ENCODE data around the gene CTH.

Gene CTH

GRCh38 chr1:70383483-70383882, 27.6 kb upstream of the CTH start:
- Histone ChIP-seq H3K4me3 (ENCODE audit: low read length in 2 of 2) (no peak overlapping the region), H3K36me3 (ENCODE audit: control insufficient read depth in 2 of 2, insufficient read depth in 2 of 2, low read length in 2 of 2) (no peaks in the 10 kb centered on the region), H3K9me3 (ENCODE audit: control insufficient read depth in 2 of 2, low read length in 2 of 2) (no peaks in the 10 kb centered on the region), H3K27me3 (ENCODE audit: control insufficient read depth in 1 of 2, insufficient read depth in 2 of 2, low read length in 2 of 2) (no peaks in the 10 kb centered on the region), H3K27ac (ENCODE audit: low read length) (no peak overlapping the region), H3K9ac (ENCODE audit: low read length in 2 of 2) (no peak overlapping the region), H3K4me1 (ENCODE audit: control insufficient read depth, insufficient read depth, low read length) (no peaks in the 10 kb centered on the region)

GRCh38 chr1:70384542-70384941, 26.5 kb upstream of the CTH start:
- Histone ChIP-seq H3K4me1 (ENCODE audit: control insufficient read depth, insufficient read depth, low read length) (no peaks in the 10 kb centered on the region), H3K27me3 (ENCODE audit: control insufficient read depth in 1 of 2, insufficient read depth in 2 of 2, low read length in 2 of 2) (no peaks in the 10 kb centered on the region), H3K4me3 (ENCODE audit: low read length in 2 of 2) (no peak overlapping the region), H3K27ac (ENCODE audit: low read length) (no peak overlapping the region), H3K9me3 (ENCODE audit: control insufficient read depth in 2 of 2, low read length in 2 of 2) (no peaks in the 10 kb centered on the region), H3K9ac (ENCODE audit: low read length in 2 of 2) (no peak overlapping the region), H3K36me3 (ENCODE audit: control insufficient read depth in 2 of 2, insufficient read depth in 2 of 2, low read length in 2 of 2) (no peaks in the 10 kb centered on the region)

GRCh38 chr1:70385477-70385876, 25.6 kb upstream of the CTH start:
- no peak overlapping the region for H3K27ac ChIP-seq (ENCODE audit: low read length)

GRCh38 chr1:70386121-70386520, 24.9 kb upstream of the CTH start:
- H3K36me3 ChIP-seq (ENCODE audit: control insufficient read depth in 2 of 2, insufficient read depth in 2 of 2, low read length in 2 of 2) = no peaks in the 10 kb centered on the region
- H3K4me3 ChIP-seq (ENCODE audit: low read length in 2 of 2) = no peak overlapping the region
- H3K4me1 ChIP-seq (ENCODE audit: control insufficient read depth, insufficient read depth, low read length) = no peaks in the 10 kb centered on the region
- H3K27ac ChIP-seq (ENCODE audit: low read length) = no peak overlapping the region
- no peak overlapping the region for H3K9ac ChIP-seq (ENCODE audit: low read length in 2 of 2)
- H3K27me3 ChIP-seq (ENCODE audit: control insufficient read depth in 1 of 2, insufficient read depth in 2 of 2, low read length in 2 of 2) = no peaks in the 10 kb centered on the region
- H3K9me3 ChIP-seq (ENCODE audit: control insufficient read depth in 2 of 2, low read length in 2 of 2) = no peaks in the 10 kb centered on the region

More at GRCh38 chr1:70385477-70385876, 25.6 kb upstream of the CTH start:
- Histone ChIP-seq H3K27me3 (ENCODE audit: control insufficient read depth in 1 of 2, insufficient read depth in 2 of 2, low read length in 2 of 2) (no peaks in the 10 kb centered on the region), H3K9ac (ENCODE audit: low read length in 2 of 2) (no peak overlapping the region), H3K4me1 (ENCODE audit: control insufficient read depth, insufficient read depth, low read length) (no peaks in the 10 kb centered on the region), H3K36me3 (ENCODE audit: control insufficient read depth in 2 of 2, insufficient read depth in 2 of 2, low read length in 2 of 2) (no peaks in the 10 kb centered on the region), H3K9me3 (ENCODE audit: control insufficient read depth in 2 of 2, low read length in 2 of 2) (no peaks in the 10 kb centered on the region), H3K4me3 (ENCODE audit: low read length in 2 of 2) (no peak overlapping the region)

- H3K4me1 ChIP-seq (ENCODE audit: control insufficient read depth, insufficient read depth, low read length) = no peaks in the 10 kb centered on the region
- no peak overlapping the region for H3K4me3 ChIP-seq (ENCODE audit: low read length in 2 of 2)
- H3K9ac ChIP-seq (ENCODE audit: low read length in 2 of 2) = no peak overlapping the region
- no peaks in the 10 kb centered on the region for H3K9me3 ChIP-seq (ENCODE audit: control insufficient read depth in 2 of 2, low read length in 2 of 2)
- H3K27me3 ChIP-seq (ENCODE audit: control insufficient read depth in 1 of 2, insufficient read depth in 2 of 2, low read length in 2 of 2) = no peaks in the 10 kb centered on the region
- H3K27ac ChIP-seq (ENCODE audit: low read length) = no peak overlapping the region
- no peaks in the 10 kb centered on the region for H3K36me3 ChIP-seq (ENCODE audit: control insufficient read depth in 2 of 2, insufficient read depth in 2 of 2, low read length in 2 of 2)
Measured at GRCh38 chr1:70387507-70387906, 23.6 kb upstream of the CTH start.

GRCh38 chr1:70392626-70393025, 18.4 kb upstream of the CTH start:
- no peak overlapping the region for H3K9ac ChIP-seq (ENCODE audit: low read length in 2 of 2)
- H3K4me1 ChIP-seq (ENCODE audit: control insufficient read depth, insufficient read depth, low read length) = no peaks in the 10 kb centered on the region
- no peaks in the 10 kb centered on the region for H3K9me3 ChIP-seq (ENCODE audit: control insufficient read depth in 2 of 2, low read length in 2 of 2)
- H3K27ac ChIP-seq (ENCODE audit: low read length) = no peak overlapping the region
- no peaks in the 10 kb centered on the region for H3K27me3 ChIP-seq (ENCODE audit: control insufficient read depth in 1 of 2, insufficient read depth in 2 of 2, low read length in 2 of 2)
- H3K36me3 ChIP-seq (ENCODE audit: control insufficient read depth in 2 of 2, insufficient read depth in 2 of 2, low read length in 2 of 2) = no peaks in the 10 kb centered on the region
- H3K4me3 ChIP-seq (ENCODE audit: low read length in 2 of 2) = no peak overlapping the region

GRCh38 chr1:70396607-70397006, 14.5 kb upstream of the CTH start:
- Histone ChIP-seq H3K9ac (ENCODE audit: low read length in 2 of 2) (no peak overlapping the region), H3K36me3 (ENCODE audit: control insufficient read depth in 2 of 2, insufficient read depth in 2 of 2, low read length in 2 of 2) (no peaks in the 10 kb centered on the region), H3K9me3 (ENCODE audit: control insufficient read depth in 2 of 2, low read length in 2 of 2) (no peaks in the 10 kb centered on the region), H3K27ac (ENCODE audit: low read length) (no peak overlapping the region), H3K4me3 (ENCODE audit: low read length in 2 of 2) (no peak overlapping the region), H3K4me1 (ENCODE audit: control insufficient read depth, insufficient read depth, low read length) (no peaks in the 10 kb centered on the region), H3K27me3 (ENCODE audit: control insufficient read depth in 1 of 2, insufficient read depth in 2 of 2, low read length in 2 of 2) (no peaks in the 10 kb centered on the region)

GRCh38 chr1:70397013-70397412, 14.1 kb upstream of the CTH start:
- no peaks in the 10 kb centered on the region for H3K27me3 ChIP-seq (ENCODE audit: control insufficient read depth in 1 of 2, insufficient read depth in 2 of 2, low read length in 2 of 2)
- no peaks in the 10 kb centered on the region for H3K9me3 ChIP-seq (ENCODE audit: control insufficient read depth in 2 of 2, low read length in 2 of 2)
- H3K4me3 ChIP-seq (ENCODE audit: low read length in 2 of 2) = no peak overlapping the region
- H3K4me1 ChIP-seq (ENCODE audit: control insufficient read depth, insufficient read depth, low read length) = no peaks in the 10 kb centered on the region
- H3K36me3 ChIP-seq (ENCODE audit: control insufficient read depth in 2 of 2, insufficient read depth in 2 of 2, low read length in 2 of 2) = no peaks in the 10 kb centered on the region
- no peak overlapping the region for H3K9ac ChIP-seq (ENCODE audit: low read length in 2 of 2)
- no peak overlapping the region for H3K27ac ChIP-seq (ENCODE audit: low read length)

GRCh38 chr1:70400335-70400734, 10.7 kb upstream of the CTH start:
- Histone ChIP-seq H3K27ac (ENCODE audit: low read length) (no peak overlapping the region), H3K4me3 (ENCODE audit: low read length in 2 of 2) (no peak overlapping the region), H3K9ac (ENCODE audit: low read length in 2 of 2) (no peak overlapping the region), H3K27me3 (ENCODE audit: control insufficient read depth in 1 of 2, insufficient read depth in 2 of 2, low read length in 2 of 2) (no peaks in the 10 kb centered on the region), H3K4me1 (ENCODE audit: control insufficient read depth, insufficient read depth, low read length) (no peaks in the 10 kb centered on the region), H3K36me3 (ENCODE audit: control insufficient read depth in 2 of 2, insufficient read depth in 2 of 2, low read length in 2 of 2) (no peaks in the 10 kb centered on the region), H3K9me3 (ENCODE audit: control insufficient read depth in 2 of 2, low read length in 2 of 2) (no peaks in the 10 kb centered on the region)

- Histone ChIP-seq H3K9ac (ENCODE audit: low read length in 2 of 2) (no peak overlapping the region), H3K27ac (ENCODE audit: low read length) (no peak overlapping the region), H3K36me3 (ENCODE audit: control insufficient read depth in 2 of 2, insufficient read depth in 2 of 2, low read length in 2 of 2) (no peaks in the 10 kb centered on the region), H3K9me3 (ENCODE audit: control insufficient read depth in 2 of 2, low read length in 2 of 2) (no peaks in the 10 kb centered on the region), H3K4me3 (ENCODE audit: low read length in 2 of 2) (no peak overlapping the region), H3K27me3 (ENCODE audit: control insufficient read depth in 1 of 2, insufficient read depth in 2 of 2, low read length in 2 of 2) (no peaks in the 10 kb centered on the region), H3K4me1 (ENCODE audit: control insufficient read depth, insufficient read depth, low read length) (no peaks in the 10 kb centered on the region)
Measured at GRCh38 chr1:70401974-70402373, 9.1 kb upstream of the CTH start.

GRCh38 chr1:70403759-70404158, 7.3 kb upstream of the CTH start:
- Histone ChIP-seq H3K4me3 (ENCODE audit: low read length in 2 of 2) (no peak overlapping the region), H3K9ac (ENCODE audit: low read length in 2 of 2) (no peak overlapping the region), H3K36me3 (ENCODE audit: control insufficient read depth in 2 of 2, insufficient read depth in 2 of 2, low read length in 2 of 2) (no peaks in the 10 kb centered on the region), H3K9me3 (ENCODE audit: control insufficient read depth in 2 of 2, low read length in 2 of 2) (no peaks in the 10 kb centered on the region), H3K4me1 (ENCODE audit: control insufficient read depth, insufficient read depth, low read length) (no peaks in the 10 kb centered on the region), H3K27me3 (ENCODE audit: control insufficient read depth in 1 of 2, insufficient read depth in 2 of 2, low read length in 2 of 2) (no peaks in the 10 kb centered on the region), H3K27ac (ENCODE audit: low read length) (no peak overlapping the region)

Measured in stomach smooth muscle (tissue), 2 donors.